ENCODE results near the gene ANXA10. TPM values are rescaled to one million over a fixed set of nuclear protein-coding genes. Genes with fewer than 3 reads are reported as not detected.

ANXA10 gene
- total and polyA plus RNA-seq, 2 experiments from 2014 or later: not detected

- TF ChIP-seq, protein P1, sequence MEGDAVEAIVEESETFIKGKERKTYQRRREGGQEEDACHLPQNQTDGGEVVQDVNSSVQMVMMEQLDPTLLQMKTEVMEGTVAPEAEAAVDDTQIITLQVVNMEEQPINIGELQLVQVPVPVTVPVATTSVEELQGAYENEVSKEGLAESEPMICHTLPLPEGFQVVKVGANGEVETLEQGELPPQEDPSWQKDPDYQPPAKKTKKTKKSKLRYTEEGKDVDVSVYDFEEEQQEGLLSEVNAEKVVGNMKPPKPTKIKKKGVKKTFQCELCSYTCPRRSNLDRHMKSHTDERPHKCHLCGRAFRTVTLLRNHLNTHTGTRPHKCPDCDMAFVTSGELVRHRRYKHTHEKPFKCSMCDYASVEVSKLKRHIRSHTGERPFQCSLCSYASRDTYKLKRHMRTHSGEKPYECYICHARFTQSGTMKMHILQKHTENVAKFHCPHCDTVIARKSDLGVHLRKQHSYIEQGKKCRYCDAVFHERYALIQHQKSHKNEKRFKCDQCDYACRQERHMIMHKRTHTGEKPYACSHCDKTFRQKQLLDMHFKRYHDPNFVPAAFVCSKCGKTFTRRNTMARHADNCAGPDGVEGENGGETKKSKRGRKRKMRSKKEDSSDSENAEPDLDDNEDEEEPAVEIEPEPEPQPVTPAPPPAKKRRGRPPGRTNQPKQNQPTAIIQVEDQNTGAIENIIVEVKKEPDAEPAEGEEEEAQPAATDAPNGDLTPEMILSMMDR (conservative IDR thresholded peaks at IDR 0.05; ENCODE audit: low read depth in 2 of 2): no peak
- no peak for TF ChIP-seq EZH2 (IDR thresholded peaks at IDR 0.05; ENCODE audit: low read depth, unreplicated experiment)
- no peak for TF ChIP-seq JUNB (IDR thresholded peaks at IDR 0.05; ENCODE audit: unreplicated experiment)
- no peak for TF ChIP-seq ZNF331 (CRISPR knock-in tag; IDR thresholded peaks at IDR 0.05; ENCODE audit: low read depth)
- TF ChIP-seq ZNF114 (CRISPR knock-in tag; IDR thresholded peaks at IDR 0.05): no peak
- no peak for TF ChIP-seq POLR2AphosphoS5 (IDR thresholded peaks at IDR 0.05; ENCODE audit: low read depth)
- no peak for TF ChIP-seq EZH2phosphoT487 (IDR thresholded peaks at IDR 0.05; ENCODE audit: unreplicated experiment)
- no peak for TF ChIP-seq STAT1 (IDR thresholded peaks at IDR 0.05; ENCODE audit: unreplicated experiment)
These were observed 72.7 kb downstream of the ANXA10 start (continued) for GRCh38 chr4:168164915-168165548.

GRCh38 chr4:168167714-168168284 lies 75.5 kb downstream of the ANXA10 start:
- Histone ChIP-seq H3K4me3 (no peak overlapping the region), H3K9me2 (ENCODE audit: insufficient read depth) (no peaks in the 10 kb centered on the region), H3K27me3 (ENCODE audit: insufficient read depth) (no peaks in the 10 kb centered on the region), H2AFZ (no peak overlapping the region), H3K36me3 (ENCODE audit: insufficient read depth) (no peaks in the 10 kb centered on the region), H3K4me1 (ENCODE audit: insufficient read depth) (peaks cover 5% of the 10 kb centered on the region; the same call in 1 of the 2 replicates), H3K27ac (ENCODE audit: low read depth) (no peak overlapping the region), H3K4me2 (no peak overlapping the region), H4K20me1 (replicated peaks; ENCODE audit: insufficient read depth) (no peaks in the 10 kb centered on the region), H3F3A (replicated peaks; ENCODE audit: low read depth) (no peaks in the 10 kb centered on the region), H3K79me2 (replicated peaks; ENCODE audit: insufficient read depth) (no peaks in the 10 kb centered on the region)
- no peak for ATAC-seq
- no peak for DNase-seq (ENCODE audit: low spot score)
- Mint-ChIP-seq H3K27me3 (ENCODE audit: insufficient read depth, low read depth, poor library complexity) (peaks cover under 1% of the 10 kb centered on the region), H3K9me3 (no peaks in the 10 kb centered on the region), H3K4me1 (peaks cover 9% of the 10 kb centered on the region; the same call in 2 of the 3 replicates), H3K4me3 (no peak overlapping the region), H3K27ac (no peak overlapping the region), H3K36me3 (ENCODE audit: low read depth) (no peaks in the 10 kb centered on the region)
- no peak for TF ChIP-seq REST (IDR thresholded peaks at IDR 0.05; ENCODE audit: unreplicated experiment)
- no peak for TF ChIP-seq EZH2phosphoT487 (IDR thresholded peaks at IDR 0.05; ENCODE audit: unreplicated experiment)
- no peak for TF ChIP-seq CREB1 (CRISPR knock-in tag; IDR thresholded peaks at IDR 0.05; ENCODE audit: low read depth)
- no peak for TF ChIP-seq ZNF114 (CRISPR knock-in tag; IDR thresholded peaks at IDR 0.05)
- no peak for TF ChIP-seq POLR2AphosphoS5 (IDR thresholded peaks at IDR 0.05; ENCODE audit: low read depth)
- TF ChIP-seq, protein P1 (conservative IDR thresholded peaks at IDR 0.05; ENCODE audit: low read depth in 2 of 2): no peak

Data from GM23338 (cell line).